ENCODE measurements around the gene ABCC10.
A peak's percentile ranks its signal among the peaks of the same experiment; 100 is the strongest.
"Not testable (repeated sequence)": the region's sequence is repeated elsewhere in the genome, so short reads cannot be mapped to it uniquely, and the experiment has no call there.

ABCC10 gene

DNA sequence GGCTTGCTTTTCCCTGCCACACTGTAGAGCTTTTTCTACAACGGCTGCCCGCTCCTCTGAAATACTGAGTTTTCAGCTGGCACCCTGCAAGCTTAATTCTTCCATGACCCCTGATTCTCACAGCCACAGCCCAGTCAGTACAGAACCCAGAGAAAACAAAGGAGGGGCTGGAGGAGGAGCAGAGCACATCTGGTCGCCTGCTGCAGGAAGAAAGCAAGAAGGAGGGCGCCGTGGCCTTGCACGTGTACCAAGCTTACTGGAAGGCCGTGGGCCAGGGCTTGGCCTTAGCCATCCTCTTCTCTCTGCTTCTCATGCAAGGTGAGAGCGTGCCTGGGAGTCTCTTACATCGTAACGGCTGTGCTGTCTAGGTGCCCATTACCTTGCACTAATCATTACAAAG is 16.7 kb downstream of the ABCC10 start:
- no peak for DNase-seq (ENCODE audit: low read depth in 2 of 2)

DNA sequence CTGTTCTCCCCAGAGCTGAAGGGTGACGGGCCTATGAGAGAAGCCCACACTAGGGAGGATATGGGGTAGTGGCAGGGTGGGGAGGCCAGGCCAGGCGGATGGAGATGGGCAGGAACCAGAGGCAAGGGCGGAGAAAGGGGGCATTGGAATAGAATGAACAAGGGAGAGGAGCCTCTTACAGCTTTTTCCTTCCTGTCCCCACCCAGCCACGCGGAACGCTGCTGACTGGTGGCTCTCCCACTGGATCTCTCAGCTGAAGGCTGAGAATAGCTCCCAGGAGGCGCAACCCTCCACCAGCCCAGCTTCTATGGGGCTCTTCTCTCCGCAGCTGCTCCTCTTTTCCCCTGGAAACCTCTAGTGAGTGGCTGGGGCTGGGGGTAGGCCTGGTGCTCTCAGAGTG is 17.2 kb downstream of the ABCC10 start:
- DNase-seq (ENCODE audit: low read depth in 2 of 2): no peak

DNA sequence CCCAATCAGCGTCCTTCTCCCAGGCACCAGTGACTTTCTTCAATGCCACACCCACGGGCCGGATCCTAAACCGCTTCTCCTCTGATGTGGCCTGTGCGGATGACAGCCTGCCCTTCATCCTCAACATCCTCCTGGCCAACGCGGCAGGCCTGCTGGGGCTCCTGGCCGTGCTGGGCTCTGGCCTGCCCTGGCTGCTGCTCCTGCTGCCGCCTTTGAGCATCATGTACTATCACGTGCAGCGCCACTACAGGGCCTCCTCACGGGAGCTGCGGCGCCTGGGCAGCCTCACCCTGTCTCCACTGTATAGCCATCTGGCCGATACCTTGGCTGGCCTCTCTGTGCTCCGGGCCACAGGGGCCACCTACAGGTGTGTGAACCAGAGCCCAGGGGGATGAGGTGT is 18.2 kb downstream of the ABCC10 start:
- no peak for DNase-seq (ENCODE audit: low read depth in 2 of 2)

DNA sequence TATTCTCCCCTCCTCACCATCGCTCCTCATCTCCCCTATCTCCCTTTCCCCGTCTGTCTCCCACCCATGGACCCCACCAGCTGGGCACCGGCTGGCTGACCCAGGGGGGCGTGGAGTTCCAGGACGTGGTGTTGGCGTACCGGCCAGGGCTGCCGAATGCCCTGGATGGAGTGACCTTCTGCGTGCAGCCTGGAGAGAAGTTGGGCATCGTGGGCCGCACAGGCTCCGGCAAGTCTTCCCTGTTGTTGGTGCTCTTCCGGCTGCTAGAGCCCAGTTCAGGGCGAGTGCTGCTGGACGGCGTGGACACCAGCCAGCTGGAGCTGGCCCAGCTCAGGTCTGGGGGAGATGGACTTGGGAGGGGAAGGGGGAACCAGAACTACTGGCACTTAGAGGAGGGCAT is 20.3 kb downstream of the ABCC10 start:
- no peak for DNase-seq (ENCODE audit: low read depth in 2 of 2)

DNA sequence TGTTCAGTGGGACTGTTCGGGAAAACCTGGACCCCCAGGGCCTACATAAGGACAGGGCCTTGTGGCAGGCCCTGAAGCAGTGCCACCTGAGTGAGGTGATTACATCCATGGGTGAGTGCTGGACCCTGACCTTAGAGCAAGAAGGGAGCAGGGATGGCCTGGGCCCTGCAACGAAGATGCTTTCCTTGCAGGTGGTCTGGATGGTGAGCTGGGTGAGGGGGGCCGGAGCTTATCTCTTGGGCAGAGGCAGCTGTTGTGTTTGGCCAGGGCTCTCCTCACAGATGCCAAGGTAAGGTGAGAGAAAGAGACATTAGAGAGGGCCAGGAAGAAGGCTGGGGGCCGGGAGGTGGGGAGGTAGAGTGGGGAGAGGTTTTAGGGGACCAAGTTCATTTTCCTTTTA is 21.6 kb downstream of the ABCC10 start:
- DNase-seq (ENCODE audit: low read depth in 2 of 2): no peak

DNA sequence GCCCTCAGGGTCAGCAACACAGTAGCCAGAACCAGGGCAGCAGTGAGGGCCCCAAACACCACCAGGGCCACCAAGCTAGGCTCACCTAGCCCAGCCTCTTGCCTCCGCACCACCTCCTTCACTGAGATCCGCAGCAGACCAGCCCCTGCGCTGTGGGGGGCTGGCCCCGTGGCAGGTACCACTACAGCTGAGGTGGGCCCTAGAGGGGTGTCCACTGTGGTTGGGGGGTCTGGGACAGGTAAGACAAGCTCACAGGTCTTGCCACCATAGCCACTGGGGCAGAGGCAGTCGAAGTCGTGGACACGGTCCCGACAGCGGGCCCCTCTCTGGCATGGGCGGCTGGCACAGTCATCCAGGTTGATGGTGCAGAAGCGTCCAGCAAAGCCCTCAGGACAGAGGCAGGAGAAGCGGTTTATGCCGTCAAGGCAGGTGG is 23.4 kb downstream of the ABCC10 start:
- DNase-seq (ENCODE audit: low read depth in 2 of 2): no peak

DNA sequence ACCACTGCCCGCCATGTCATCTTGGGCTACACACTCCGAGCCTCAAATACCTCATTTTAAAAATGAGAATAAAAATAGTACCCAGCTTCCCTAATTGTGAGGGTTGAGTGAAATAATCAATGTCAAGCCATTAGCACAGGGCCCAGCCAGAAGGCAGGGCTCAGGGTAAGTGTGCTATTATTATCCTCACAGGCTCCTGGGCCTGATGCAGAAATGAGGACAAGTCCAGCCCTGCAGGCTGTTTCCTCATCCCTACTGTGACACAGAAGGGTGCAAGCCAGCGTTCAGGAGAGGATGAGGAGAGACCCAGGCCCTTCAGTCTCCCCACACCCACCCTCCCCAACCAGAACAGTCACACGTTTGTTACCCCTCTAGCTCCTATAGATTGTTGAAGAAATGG is 24.0 kb downstream of the ABCC10 start:
- DNase-seq (ENCODE audit: low read depth in 2 of 2): no peak

DNA sequence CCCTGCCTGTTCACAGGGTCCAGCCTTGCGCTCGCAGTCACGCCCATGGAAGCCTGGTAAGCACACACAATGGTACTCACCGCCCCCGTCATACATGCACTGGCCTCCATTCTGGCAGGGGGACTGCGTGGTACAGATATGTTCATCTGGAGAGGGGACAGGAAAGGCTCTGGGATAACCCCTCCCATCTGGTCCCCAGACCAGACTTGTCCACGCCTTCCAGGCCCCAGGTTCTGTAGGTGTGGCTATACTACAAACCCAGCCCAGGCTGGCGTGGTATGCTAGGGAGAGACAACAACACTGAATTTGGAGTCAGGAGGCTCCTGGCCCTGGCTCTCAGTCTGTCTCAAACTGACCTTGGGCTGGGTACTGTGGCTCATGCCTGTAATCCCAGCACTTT is 24.6 kb downstream of the ABCC10 start:
- DNase-seq (ENCODE audit: low read depth in 2 of 2): no peak

DNA sequence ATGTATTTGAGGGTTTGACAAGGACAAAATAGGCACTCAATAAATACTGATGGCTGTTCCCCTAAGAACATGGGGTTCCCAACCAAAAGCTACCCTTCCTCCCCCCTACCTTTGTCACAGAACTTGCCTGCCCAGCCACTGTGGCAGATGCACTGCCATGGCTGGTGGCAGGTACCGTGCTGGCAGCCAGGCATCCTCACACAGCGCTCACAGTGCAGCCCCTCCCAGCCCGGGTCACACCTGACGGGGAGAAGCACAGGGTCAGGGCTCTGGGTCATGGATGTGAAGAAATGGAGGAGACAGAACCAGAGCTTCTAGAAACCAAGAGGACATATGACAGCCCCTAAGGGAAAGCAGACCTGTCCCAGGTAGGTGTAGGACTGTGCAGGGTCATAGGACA is 25.6 kb downstream of the ABCC10 start:
- DNase-seq (ENCODE audit: low read depth in 2 of 2): no peak

DNA sequence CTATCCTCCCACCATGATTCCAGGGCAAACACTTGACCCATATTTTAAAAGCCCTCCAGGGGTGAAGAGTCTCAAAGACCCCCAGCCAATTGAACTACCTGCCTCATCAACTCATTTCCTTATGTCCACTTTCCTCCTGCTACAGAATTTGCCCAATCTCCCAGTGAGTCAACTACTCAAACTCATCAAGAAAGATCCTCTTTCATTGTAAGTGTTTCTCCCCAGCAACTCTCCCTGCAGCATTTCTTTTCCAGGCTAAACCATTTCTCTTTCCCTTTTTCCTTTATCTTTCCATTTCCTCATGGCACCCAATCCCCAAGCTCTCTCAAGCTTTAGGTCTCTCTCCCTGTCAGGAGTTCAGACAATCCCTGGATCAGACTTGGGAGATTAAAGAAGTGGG is 26.5 kb downstream of the ABCC10 start:
- no peak for DNase-seq (ENCODE audit: low read depth in 2 of 2)

DNA sequence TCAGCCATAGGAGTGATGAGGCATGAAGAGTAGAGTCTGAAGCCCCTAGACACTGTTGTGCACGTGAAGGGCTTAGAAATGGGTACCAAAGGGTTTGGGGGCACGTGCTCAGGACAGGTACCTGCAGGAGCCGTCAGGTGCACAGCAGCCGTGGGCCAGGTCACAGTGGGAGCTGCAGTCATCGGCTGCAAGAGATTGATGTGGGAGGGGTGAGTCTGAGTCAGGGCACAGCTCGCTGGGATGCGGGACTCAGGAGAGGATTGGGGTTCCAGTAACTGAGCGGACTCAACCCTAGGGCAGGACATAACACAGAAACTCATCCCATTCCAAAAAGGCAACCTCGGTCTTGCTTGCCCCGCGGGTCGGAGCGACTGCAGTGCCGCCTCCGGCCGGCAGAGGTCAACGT is 27.0 kb downstream of the ABCC10 start:
- DNase-seq (ENCODE audit: low read depth in 2 of 2): peak; percentile 43 to 57

DNA sequence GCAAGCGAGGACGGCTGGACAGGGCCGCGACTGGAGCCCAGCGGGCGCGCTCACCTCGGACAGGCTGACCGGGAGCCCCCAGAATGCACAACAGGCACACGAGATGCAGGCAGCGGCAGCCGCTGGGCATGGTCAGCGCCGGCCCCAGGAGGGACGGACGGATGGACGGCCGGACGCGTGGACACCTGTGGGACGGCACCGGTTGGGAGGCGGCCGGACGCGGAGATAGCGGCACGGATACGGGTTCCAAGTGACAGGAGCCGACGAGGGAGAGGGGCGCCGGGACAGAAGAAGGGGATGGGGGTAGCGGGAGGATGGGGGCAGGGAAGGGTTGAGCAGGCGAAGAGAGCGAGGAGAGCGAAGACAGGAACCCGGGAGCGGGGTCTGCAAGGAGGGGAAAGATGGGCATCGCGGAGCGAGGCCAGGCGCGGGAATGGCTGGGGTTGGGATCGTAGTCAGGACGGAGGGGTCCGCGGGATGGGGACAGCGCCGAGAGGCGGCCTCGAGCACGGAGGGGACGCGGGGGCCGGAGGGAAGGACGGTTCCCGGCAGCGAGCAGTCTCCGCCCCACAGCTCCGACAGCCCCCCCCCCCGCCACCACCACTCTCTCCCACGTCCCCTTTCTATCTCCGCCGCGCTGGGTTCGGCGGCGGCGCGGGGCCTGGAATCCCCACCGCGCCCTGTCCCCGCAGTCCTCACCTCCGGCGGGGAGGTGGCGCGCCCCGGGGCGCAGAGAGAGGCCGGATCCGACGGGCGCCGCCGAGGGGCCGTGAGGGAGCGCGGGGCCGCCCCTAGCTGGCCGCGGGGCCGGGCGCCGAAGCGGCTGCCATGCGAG is 27.6 kb downstream of the ABCC10 start:
- DNase-seq (ENCODE audit: low read depth in 2 of 2): peak in 1 of 2 donors; percentile 13

DNA sequence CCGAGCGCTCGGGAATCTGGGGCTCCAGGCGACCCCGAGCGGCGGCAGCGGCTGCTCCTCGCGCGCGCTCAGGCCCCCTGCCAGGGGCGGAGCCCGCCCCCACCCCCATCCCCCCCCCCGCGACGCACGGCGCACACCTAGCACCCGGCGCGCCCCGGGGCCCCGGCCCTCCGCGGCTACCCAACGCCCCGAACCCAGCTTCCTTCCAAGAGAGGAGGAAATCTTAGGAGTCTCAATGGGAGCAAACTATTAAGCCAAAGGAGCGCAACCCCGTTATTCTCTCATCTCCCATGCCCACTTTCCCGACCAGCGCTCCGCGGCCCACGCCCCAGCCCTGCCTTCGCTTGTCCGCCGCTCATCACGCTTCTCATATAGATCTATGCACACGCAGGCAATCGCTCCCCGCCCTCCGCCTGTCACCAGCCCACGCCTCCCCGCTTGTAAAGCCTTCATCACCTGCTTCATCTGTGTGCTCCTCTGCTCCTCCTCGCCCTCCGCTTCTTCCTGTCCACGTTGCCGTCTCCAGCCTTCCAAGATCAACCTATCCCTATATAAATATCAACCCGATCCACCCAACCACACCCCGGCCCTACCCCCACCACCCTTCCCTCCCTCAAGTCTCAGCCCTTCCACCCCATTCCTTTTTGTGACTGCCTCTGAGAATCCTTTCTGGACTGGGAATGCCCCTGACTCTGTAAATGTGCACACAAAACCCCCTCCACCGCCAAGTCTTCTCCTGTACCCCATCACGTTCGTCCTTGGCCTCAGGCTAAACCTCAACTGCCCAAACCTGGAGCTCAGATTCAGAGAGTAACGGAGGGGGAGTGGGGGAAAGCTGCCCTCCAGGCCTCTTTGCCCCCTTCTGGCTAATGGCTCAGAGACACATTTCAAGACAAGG is 28.4 kb downstream of the ABCC10 start, which contains the start of gene DLK2:
DLK2 (minus strand) TSS at position 18 of the 898 bp plus-strand sequence. CDS start 723 bp downstream, outside the sequence.
- peak; percentile 16 to 46 for DNase-seq (ENCODE audit: low read depth in 2 of 2)

DNA sequence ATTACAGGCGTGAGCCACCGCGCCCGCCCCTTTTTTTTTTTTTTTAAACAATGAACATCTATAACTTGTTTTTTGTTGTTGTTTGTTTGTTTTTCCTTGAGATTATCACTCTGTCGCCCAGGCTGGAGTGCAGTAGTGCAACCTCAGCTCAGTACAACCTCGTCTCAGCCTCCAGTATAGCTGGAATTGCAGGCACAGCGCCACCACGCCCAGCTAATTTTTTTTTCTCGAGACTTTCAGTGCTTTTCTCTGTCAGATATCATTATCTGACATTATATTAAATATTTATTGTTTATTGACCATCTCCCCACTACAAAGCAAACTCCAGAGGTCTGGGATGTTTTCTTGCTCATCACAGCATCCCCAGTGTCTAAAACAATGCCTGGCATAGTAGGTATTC is 30.3 kb downstream of the ABCC10 start:
- no peak for DNase-seq (ENCODE audit: low read depth in 2 of 2)

DNA sequence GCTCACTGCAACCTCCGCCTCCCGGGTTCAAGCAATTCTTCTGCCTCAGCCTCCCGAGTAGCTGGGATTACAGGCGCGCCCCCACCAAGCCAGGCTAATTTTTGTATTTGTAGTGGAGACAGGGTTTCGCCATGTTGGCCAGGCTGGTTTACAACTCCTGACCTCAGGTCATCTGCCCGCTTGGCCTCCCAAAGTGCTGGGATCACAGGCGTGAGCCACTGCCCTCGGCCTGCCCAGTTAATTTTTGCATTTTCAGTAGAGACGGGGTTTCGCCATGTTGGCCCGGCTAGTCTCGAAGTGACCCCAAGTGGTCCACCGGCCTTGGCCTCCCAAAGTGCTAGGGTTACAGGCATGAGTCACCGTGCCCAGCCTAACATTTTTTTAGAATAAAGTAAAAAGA is 30.8 kb downstream of the ABCC10 start:
- not testable (repeated sequence) for DNase-seq (ENCODE audit: low read depth in 2 of 2)

DNA sequence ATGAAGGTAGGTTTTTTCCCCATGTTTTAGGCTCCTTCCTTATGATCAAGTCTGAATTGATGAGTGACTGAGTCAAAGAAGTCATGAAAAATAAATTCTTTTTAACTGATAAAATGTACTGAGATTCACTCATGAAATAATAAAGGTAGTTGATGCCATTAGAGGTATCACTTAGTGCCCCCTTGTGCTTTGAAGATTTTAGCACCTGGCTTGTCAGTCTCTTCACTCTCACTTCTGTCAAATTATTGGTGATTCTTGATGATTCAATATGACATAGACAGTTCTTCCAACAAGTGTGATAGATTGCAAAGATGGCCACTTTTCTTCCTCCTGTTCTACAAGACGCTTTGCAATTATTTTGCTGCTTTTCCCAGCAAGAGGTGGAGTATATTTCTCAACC is 32.2 kb downstream of the ABCC10 start:
- DNase-seq (ENCODE audit: low read depth in 2 of 2): no peak

DNA sequence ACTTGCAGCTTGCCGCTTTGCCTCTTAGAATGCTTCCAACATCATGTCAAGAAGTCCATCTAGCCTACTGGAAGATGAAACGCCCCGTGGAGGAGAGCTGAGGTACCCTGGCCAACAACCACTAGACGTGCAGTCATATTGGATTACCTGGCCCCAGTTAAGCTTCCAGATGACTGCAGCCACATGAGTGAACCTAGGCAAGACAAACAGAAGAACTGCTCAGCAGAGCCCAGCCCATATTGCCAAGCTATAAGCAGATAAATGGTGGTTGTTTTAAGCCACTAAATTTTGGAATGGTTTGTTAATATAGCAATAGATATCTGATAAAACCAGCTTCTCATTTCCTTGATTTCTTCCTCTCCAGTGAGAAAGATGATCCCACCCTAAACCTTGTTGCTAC is 32.7 kb downstream of the ABCC10 start:
- no peak for DNase-seq (ENCODE audit: low read depth in 2 of 2)

DNA sequence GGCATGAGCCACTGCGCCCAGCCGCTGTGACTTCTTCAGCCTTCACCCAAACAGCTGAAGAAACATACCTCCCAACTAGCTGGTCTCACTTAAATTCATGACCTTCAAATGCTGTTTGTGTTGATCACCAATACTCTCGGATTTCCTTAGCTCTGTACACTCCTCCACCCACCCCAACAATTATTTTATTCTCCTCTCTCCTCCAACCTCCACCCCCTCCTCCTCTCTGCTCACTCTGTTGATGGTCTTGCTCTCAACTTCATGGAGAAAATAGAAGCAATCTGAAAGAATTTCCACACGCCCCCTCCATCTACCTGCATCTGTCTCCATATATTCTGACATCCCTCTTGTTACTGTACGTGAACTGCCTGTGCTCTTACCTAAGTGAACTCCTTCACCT is 34.6 kb downstream of the ABCC10 start:
- DNase-seq (ENCODE audit: low read depth in 2 of 2): no peak

DNA sequence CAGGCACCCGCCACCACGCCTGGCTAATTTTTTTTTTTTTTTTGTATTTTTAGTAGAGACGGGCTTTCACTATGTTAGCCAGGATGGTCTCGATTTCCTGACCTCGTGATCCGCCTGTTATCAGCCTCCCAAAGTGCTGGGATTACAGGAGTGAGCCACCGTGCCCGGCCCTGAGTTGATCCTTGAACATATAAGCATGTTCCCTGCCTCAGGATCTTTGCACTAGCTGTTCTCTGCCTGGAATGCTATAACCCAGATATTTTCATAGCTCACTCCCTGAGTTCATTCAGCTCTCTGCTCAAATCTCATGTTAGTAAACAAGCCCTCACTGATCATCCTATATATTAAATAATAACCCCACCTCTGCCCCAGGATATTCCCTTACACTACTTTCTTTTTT is 37.0 kb downstream of the ABCC10 start:
- no peak for DNase-seq (ENCODE audit: low read depth in 2 of 2)

DNA sequence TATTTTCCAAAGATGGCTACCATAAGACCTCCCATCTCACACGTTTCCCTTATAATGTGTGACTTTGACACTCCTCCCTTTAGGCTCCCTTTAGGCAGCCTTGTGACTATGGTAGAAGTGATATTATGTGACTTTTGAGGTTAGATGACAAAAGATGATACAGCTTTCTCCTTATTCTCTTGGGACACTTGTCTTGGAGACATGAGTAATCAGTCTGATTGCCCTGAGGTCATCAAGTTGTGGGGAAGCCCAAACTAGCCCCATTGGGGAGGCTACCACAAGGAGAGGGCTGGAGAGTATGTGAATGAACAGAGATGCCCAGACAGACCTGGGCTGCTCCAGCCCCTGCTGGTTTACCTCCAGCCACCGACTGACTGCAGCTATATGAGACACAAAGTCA is 38.6 kb downstream of the ABCC10 start:
- no peak for DNase-seq (ENCODE audit: low read depth in 2 of 2)

DNA sequence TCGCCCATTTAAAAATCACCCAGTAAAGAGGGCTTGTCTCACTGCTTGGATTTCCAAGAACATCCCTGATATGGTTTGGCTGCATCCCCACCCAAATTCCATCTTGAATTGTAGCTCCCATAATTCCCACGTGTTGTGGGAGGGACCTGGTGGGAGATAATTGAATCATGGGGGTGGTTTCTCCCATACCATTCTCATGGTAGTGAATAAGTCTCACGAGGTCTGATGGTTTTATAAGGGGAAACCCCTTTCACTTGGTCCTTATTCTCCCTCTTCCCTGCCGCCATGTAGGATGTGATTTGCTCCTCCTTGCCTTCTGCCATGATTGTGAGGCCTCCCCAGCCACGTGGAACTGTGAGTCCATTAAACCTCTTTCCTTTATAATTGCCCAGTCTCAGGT is 39.9 kb downstream of the ABCC10 start:
- DNase-seq (ENCODE audit: low read depth in 2 of 2): not testable (repeated sequence)

DNA sequence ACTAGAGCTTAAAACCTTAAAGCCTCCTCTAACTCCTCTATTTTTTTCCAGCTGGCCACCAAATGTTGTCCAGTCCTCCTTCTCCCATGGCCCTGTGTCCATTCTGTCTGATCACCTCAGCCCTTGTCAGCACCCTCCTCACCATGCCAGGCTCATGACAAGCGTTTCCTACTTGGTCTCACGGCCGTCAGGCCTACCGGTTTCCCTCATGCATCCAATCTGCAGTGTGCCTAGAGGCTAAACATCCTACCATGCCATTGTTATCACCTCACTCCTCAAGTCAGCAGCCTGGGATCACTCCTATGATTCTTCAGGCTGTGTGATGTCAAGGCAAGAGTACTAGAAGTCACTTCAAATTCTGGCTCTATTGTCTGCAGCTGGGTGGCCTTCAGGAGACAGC is 40.4 kb downstream of the ABCC10 start:
- DNase-seq (ENCODE audit: low read depth in 2 of 2): no peak

DNA sequence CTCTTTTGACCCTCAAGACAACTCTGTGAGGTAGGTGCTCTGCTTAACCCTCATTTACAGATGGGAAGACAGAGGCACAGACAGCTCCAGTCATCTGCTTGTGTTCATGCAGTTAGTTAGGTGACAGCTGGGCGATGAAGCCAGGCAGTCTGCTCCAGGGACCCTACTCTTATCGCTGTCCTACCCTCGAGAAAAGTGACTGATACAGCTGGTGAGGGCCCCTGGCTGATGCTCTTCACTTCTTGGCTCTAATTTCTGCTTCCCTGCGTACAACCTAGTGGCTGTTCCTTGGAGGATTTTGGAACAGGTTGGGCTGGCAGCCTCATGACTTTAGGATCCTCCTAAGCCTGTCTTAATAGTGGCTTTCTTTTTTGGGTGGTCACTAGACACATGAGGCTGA is 40.9 kb downstream of the ABCC10 start:
- DNase-seq (ENCODE audit: low read depth in 2 of 2): no peak
